HepG2 (cell line): ENCODE data around the gene PHKB. TPM values are rescaled to one million over a fixed set of nuclear protein-coding genes. Genes with fewer than 3 reads are reported as not detected.

Experiments used
- ATAC-seq: fragments of 200-7000 bp; cut with Tn5 transposase; 3 replicates; pipeline ENCODE4 v1.9.1; 2020; ENCODE audit warnings: mild to moderate bottlenecking, moderate library complexity
- BruUV-seq: library from RNA; stranded (reverse); fragments of 400-500 nt; replicated peaks from 2 replicates; lab custom pipeline; 2021; lab: Mats Ljungman, UMichigan
- CTCF ChIA-PET: fragments of 300-600 bp; formaldehyde crosslinking; extraction: SDS; loops from one replicate; lab custom pipeline; 2021; ENCODE audit warnings: low total read pairs, inconsistent platforms, low intra/inter-chr PET ratio; lab: Yijun Ruan, JAX
- POLR2A ChIA-PET: fragments of 350-600 bp; sonication (Branson Sonifier 250); formaldehyde crosslinking; loops from one replicate; lab custom pipeline; 2020; ENCODE audit warnings: antibody characterized with exemption, inconsistent platforms; lab: Yijun Ruan, JAX
- DNase-seq: peaks from one replicate; pipeline ENCODE4 v3.0.0-alpha.2; 2015; ENCODE audit warnings: low spot score
- FAIRE-seq: peaks from 3 replicates; lab custom pipeline; 2011; peaks lifted over from hg19 to GRCh38; lab: Jason Lieb, UNC
- H2AFZ ChIP-seq: one replicate; pipeline ENCODE4 v1.6.1; 2011; ENCODE audit warnings: low read length, inconsistent platforms
- H3K27ac ChIP-seq: fragments of 300-600 bp; 3 replicates; pipeline ENCODE4 v1.8.0; 2011; ENCODE audit warnings: mixed run types, mild to moderate bottlenecking, mixed read lengths, low read length, inconsistent platforms; ENCODE audit not compliant: insufficient read depth; ENCODE audit errors: extremely low read length
- H3K27me3 ChIP-seq, 2 experiments: fragments of 200-600 bp in 1 of 2; 2 replicates in 1 of 2; 3 replicates in 1 of 2; pipeline versions ENCODE4 v1.6.0 to v1.8.0; 2011; ENCODE audit warnings: low read length in 2 of 2, mild to moderate bottlenecking in 2 of 2, moderate library complexity in 2 of 2, inconsistent platforms in 1 of 2; ENCODE audit not compliant: insufficient read depth in 2 of 2, control insufficient read depth in 1 of 2
- H3K36me3 ChIP-seq, 2 experiments: fragments of 200-600 bp in 1 of 2; replicated peaks in 1 of 2; 2 replicates in 1 of 2; 3 replicates in 1 of 2; pipeline versions ENCODE4 v1.5.1 to v1.8.0; 2011; ENCODE audit warnings: low read length in 2 of 2, inconsistent platforms in 1 of 2; ENCODE audit not compliant: insufficient read depth in 2 of 2, control insufficient read depth in 1 of 2
- H3K4me1 ChIP-seq: 2 replicates; pipeline ENCODE4 v1.5.1; 2012; ENCODE audit warnings: low read length, inconsistent platforms; ENCODE audit not compliant: insufficient read depth
- H3K4me2 ChIP-seq: 2 replicates; pipeline ENCODE4 v1.6.0; 2011; ENCODE audit warnings: low read depth, low read length, inconsistent platforms
- H3K4me3 ChIP-seq, 3 experiments: fragments of 200-600 bp in 1 of 3; sonication (generic), shearing (Covaris generic) in 1 of 3; replicated peaks in 1 of 3; 2 replicates each; pipeline ENCODE4 v1.5.1; 2011 to 2016; ENCODE audit warnings: low read length in 3 of 3, inconsistent platforms in 2 of 3, low read depth in 2 of 3, mild to moderate bottlenecking in 2 of 3, control low read depth in 1 of 3, mixed read lengths in 1 of 3; ENCODE audit not compliant: insufficient read depth in 1 of 3
- H3K79me2 ChIP-seq: one replicate; pipeline ENCODE4 v1.6.1; 2011; ENCODE audit warnings: low read length, inconsistent platforms; ENCODE audit not compliant: insufficient read depth
- H3K9ac ChIP-seq: 2 replicates; pipeline ENCODE4 v1.6.0; 2011; ENCODE audit warnings: mild to moderate bottlenecking, low read depth, low read length, inconsistent platforms; ENCODE audit not compliant: insufficient read depth
- H3K9me3 ChIP-seq: 2 replicates; pipeline ENCODE4 v1.5.1; 2012; ENCODE audit warnings: mild to moderate bottlenecking, low read length
- H4K20me1 ChIP-seq: 2 replicates; pipeline ENCODE4 v1.6.0; 2011; ENCODE audit warnings: inconsistent platforms, mild to moderate bottlenecking, low read length, moderate library complexity; ENCODE audit not compliant: insufficient read depth
- ATF7-NPFF ChIP-seq: sonication (generic); formaldehyde crosslinking; IDR thresholded peaks from 2 replicates; pipeline ENCODE4 v1.8.1; 2023; ENCODE audit warnings: mild to moderate bottlenecking, low read depth, missing genetic modification reagents, moderate library complexity
- BRCA1 ChIP-seq: sonication (generic); formaldehyde crosslinking; IDR thresholded peaks from 2 replicates; pipeline ENCODE4 v1.4.0; 2020; ENCODE audit warnings: missing genetic modification reagents
- KDM2A ChIP-seq: sonication (generic); formaldehyde crosslinking; IDR thresholded peaks from 2 replicates; pipeline ENCODE4 v1.4.0; 2020; ENCODE audit warnings: low read depth, missing genetic modification reagents, borderline replicate concordance
- MIER3 ChIP-seq: IDR thresholded peaks from 2 replicates; pipeline ENCODE4 v1.6.1; 2016; ENCODE audit warnings: missing compliant biosample characterization, borderline replicate concordance
- NFIC ChIP-seq: IDR thresholded peaks from 2 replicates; pipeline ENCODE4 v1.6.1; 2012; ENCODE audit warnings: mild to moderate bottlenecking, low read length, inconsistent platforms
- NR1H2 ChIP-seq: sonication (generic); formaldehyde crosslinking; IDR thresholded peaks from 2 replicates; pipeline ENCODE4 v1.8.1; 2022; ENCODE audit warnings: low read depth, missing genetic modification reagents, borderline replicate concordance
- PHB2 ChIP-seq: fragments of 450-650 bp; IDR thresholded peaks from 2 replicates; pipeline ENCODE4 v1.6.1; 2018; ENCODE audit not compliant: partially characterized antibody
- RFX3 ChIP-seq: IDR thresholded peaks from 2 replicates; pipeline ENCODE4 v1.6.1; 2016; ENCODE audit warnings: missing biosample characterization, missing genetic modification reagents
- SIN3A ChIP-seq: IDR thresholded peaks from 2 replicates; pipeline ENCODE4 v1.6.1; 2011; ENCODE audit warnings: low read depth, mild to moderate bottlenecking, control low read depth, low read length, borderline replicate concordance
- SSRP1 ChIP-seq: IDR thresholded peaks from 2 replicates; pipeline ENCODE4 v1.6.1; 2016; ENCODE audit warnings: control low read depth
- TCF7L2 ChIP-seq: IDR thresholded peaks from 2 replicates; pipeline ENCODE4 v1.6.1; 2011; ENCODE audit warnings: mild to moderate bottlenecking, low read depth, low read length, moderate library complexity
- ZNF326 ChIP-seq: sonication (generic); formaldehyde crosslinking; IDR thresholded peaks from 2 replicates; pipeline ENCODE4 v1.4.0; 2020; ENCODE audit warnings: missing genetic modification reagents, borderline replicate concordance
- ZNF331 ChIP-seq: sonication (generic); formaldehyde crosslinking; IDR thresholded peaks from 2 replicates; pipeline ENCODE4 v1.4.0; 2020; ENCODE audit warnings: missing genetic modification reagents
- ZNF430 ChIP-seq: sonication (generic); formaldehyde crosslinking; IDR thresholded peaks from 2 replicates; pipeline ENCODE4 v1.9.0; 2021; ENCODE audit warnings: mild to moderate bottlenecking, missing genetic modification reagents
- ZNF547 ChIP-seq: sonication (generic); formaldehyde crosslinking; IDR thresholded peaks from 2 replicates; pipeline ENCODE4 v1.5.1; 2020; ENCODE audit warnings: mild to moderate bottlenecking, missing genetic modification reagents
- ZNF660 ChIP-seq: sonication (generic); formaldehyde crosslinking; IDR thresholded peaks from 2 replicates; pipeline ENCODE4 v1.5.1; 2020; ENCODE audit warnings: mild to moderate bottlenecking, low read depth, missing genetic modification reagents, borderline replicate concordance
- ZNF713 ChIP-seq: sonication (generic); formaldehyde crosslinking; IDR thresholded peaks from 2 replicates; pipeline ENCODE4 v1.4.0; 2020; ENCODE audit warnings: mild to moderate bottlenecking, missing genetic modification reagents
- ZNF777 ChIP-seq: sonication (generic); formaldehyde crosslinking; IDR thresholded peaks from 2 replicates; pipeline ENCODE4 v1.4.0; 2020; ENCODE audit warnings: missing genetic modification reagents
- WGBS: methylation state at CpG from one replicate; pipeline ENCODE4 v1.1.6; 2017; ENCODE audit warnings: low lambda C conversion rate; 5-methylcytosine and 5-hydroxymethylcytosine counted together
- in situ Hi-C: cut with HindIII; loops from 2 replicates; pipeline ENCODE4 v1.10.0; 2017; ENCODE audit warnings: low pct_unique_long_range_greater_than_20kb; ENCODE audit not compliant: extremely low pct_ligation_motif_present
- intact Hi-C: fragments of 100-400 bp; cut with micrococcal nuclease; formaldehyde crosslinking; loops from one replicate; pipeline ENCODE4 v1.10.0; 2022; ENCODE audit not compliant: unreplicated experiment
- polyA plus RNA-seq, 8 experiments: library from polyadenylated mRNA; depleted of rRNA in 3 of 8; stranded (reverse) in 7 of 8; unstranded in 1 of 8; fragments of >200 nt; fragmentation: Illumina TruSeq in 4 of 8; extraction: Trizol in 4 of 8; gene quantifications; 2 replicates each; pipeline versions ENCODE4 v1.2.1 to v1.2.3, GENCODE V29; 2011 to 2016; ENCODE audit warnings: low read depth in 4 of 8, missing spikeins in 1 of 8, mixed read lengths in 1 of 8; ENCODE audit not compliant: insufficient read depth in 1 of 8
- total RNA-seq, 5 experiments: library from RNA; depleted of rRNA; stranded (reverse); fragments of >200 nt; fragmentation: Illumina TruSeq; extraction: Trizol; gene quantifications; 2 replicates each; pipeline ENCODE4 v1.2.3, GENCODE V29; 2016; ENCODE audit warnings: low read depth in 1 of 5
- TF ChIP-seq, protein P1 (sequence below): IDR thresholded peaks from 2 replicates; pipeline ENCODE4 v1.6.1; 2016; ENCODE audit warnings: low read depth, missing genetic modification reagents, missing compliant biosample characterization

The PHKB gene
- total and polyA plus RNA-seq, 2 of the 13 experiments (the other 11 are each of a cell fraction or from before 2014, with no cell fraction given): 66.0 to 80.8 TPM

GRCh38 chr16:47719713-47720112, 258.6 kb downstream of the PHKB start:
- ChIA-PET POLR2A (no interaction called here), CTCF (no interaction called here)
- ATAC-seq (no peak), DNase-seq (no peak), FAIRE-seq (no peak)
- Histone ChIP-seq H2AFZ (no peak overlapping the region), H3K4me2 (no peak overlapping the region), H3K9me3 (no peaks in the 10 kb centered on the region), H3K4me3 (no peak overlapping the region), H3K79me2 (no peaks in the 10 kb centered on the region), H3K36me3 (no peaks in the 10 kb centered on the region), H3K9ac (no peak overlapping the region), H4K20me1 (no peaks in the 10 kb centered on the region), H3K27me3 (peaks cover 0 to 4% of the 10 kb centered on the region in 2 experiments; a peak in 2 of 5 replicates), H3K4me1 (no peaks in the 10 kb centered on the region), H3K27ac (no peak overlapping the region)
- no TSS peak for BruUV-seq
- intact Hi-C loops (no loop called here), in situ Hi-C loops (no loop called here)
- WGBS: 20% methylated on average over 4 of the region's 4 CpGs
- TF ChIP-seq ZNF326 (CRISPR knock-in tag) (no peak), ZNF331 (CRISPR knock-in tag) (no peak), BRCA1 (CRISPR knock-in tag) (no peak), ZNF777 (no peak), ZNF713 (CRISPR knock-in tag) (no peak), NR1H2 (no peak), KDM2A (no peak), RFX3 (no peak), NFIC (no peak), PHB2 (no peak), ZNF430 (no peak), TCF7L2 (no peak), SSRP1 (CRISPR knock-in tag) (no peak), ATF7-NPFF (CRISPR knock-in tag) (no peak), SIN3A (no peak), MIER3 (CRISPR knock-in tag) (no peak), ZNF547 (no peak), ZNF660 (CRISPR knock-in tag) (no peak)
- TF ChIP-seq, protein P1, sequence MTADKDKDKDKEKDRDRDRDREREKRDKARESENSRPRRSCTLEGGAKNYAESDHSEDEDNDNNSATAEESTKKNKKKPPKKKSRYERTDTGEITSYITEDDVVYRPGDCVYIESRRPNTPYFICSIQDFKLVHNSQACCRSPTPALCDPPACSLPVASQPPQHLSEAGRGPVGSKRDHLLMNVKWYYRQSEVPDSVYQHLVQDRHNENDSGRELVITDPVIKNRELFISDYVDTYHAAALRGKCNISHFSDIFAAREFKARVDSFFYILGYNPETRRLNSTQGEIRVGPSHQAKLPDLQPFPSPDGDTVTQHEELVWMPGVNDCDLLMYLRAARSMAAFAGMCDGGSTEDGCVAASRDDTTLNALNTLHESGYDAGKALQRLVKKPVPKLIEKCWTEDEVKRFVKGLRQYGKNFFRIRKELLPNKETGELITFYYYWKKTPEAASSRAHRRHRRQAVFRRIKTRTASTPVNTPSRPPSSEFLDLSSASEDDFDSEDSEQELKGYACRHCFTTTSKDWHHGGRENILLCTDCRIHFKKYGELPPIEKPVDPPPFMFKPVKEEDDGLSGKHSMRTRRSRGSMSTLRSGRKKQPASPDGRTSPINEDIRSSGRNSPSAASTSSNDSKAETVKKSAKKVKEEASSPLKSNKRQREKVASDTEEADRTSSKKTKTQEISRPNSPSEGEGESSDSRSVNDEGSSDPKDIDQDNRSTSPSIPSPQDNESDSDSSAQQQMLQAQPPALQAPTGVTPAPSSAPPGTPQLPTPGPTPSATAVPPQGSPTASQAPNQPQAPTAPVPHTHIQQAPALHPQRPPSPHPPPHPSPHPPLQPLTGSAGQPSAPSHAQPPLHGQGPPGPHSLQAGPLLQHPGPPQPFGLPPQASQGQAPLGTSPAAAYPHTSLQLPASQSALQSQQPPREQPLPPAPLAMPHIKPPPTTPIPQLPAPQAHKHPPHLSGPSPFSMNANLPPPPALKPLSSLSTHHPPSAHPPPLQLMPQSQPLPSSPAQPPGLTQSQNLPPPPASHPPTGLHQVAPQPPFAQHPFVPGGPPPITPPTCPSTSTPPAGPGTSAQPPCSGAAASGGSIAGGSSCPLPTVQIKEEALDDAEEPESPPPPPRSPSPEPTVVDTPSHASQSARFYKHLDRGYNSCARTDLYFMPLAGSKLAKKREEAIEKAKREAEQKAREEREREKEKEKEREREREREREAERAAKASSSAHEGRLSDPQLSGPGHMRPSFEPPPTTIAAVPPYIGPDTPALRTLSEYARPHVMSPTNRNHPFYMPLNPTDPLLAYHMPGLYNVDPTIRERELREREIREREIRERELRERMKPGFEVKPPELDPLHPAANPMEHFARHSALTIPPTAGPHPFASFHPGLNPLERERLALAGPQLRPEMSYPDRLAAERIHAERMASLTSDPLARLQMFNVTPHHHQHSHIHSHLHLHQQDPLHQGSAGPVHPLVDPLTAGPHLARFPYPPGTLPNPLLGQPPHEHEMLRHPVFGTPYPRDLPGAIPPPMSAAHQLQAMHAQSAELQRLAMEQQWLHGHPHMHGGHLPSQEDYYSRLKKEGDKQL (CRISPR knock-in tag): no peak
